Ishikawa (cell line): ENCODE measurements around the gene BDKRB2.

Source experiments
- CREB1 ChIP-seq: IDR thresholded peaks from 2 replicates; pipeline ENCODE4 v1.6.1; 2012; ENCODE audit warnings: low read depth
- EP300 ChIP-seq: IDR thresholded peaks from 2 replicates; pipeline ENCODE4 v1.6.1; 2012; ENCODE audit warnings: borderline replicate concordance
- TAF1 ChIP-seq: IDR thresholded peaks from 2 replicates; pipeline ENCODE4 v1.6.1; 2012; ENCODE audit warnings: low read depth, mild to moderate bottlenecking
- YY1 ChIP-seq: IDR thresholded peaks from 2 replicates; pipeline ENCODE4 v1.6.1; 2012; ENCODE audit warnings: low read depth
- ZBTB7A ChIP-seq: IDR thresholded peaks from 2 replicates; pipeline ENCODE4 v1.6.1; 2012; ENCODE audit warnings: low read depth

DNA sequence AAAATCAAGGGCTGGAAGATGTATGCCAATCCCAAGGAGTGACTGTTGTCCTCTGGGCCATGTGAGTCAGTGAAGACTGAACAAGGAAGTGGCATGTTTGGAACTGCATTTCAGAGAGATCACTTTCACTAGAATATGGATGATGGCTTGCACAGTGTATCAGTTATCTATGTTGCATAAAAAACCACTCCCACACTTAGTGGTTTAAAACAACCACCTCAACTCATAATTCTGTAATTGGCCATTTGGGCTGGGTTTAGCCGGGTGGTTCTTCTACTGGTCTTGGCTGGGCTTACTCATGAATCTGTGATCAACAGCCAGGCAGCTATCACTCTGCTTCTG, 66.8 kb downstream of the BDKRB2 start:
- no peak for TF ChIP-seq CREB1
- no peak for TF ChIP-seq YY1
- no peak for TF ChIP-seq ZBTB7A
- no peak for TF ChIP-seq EP300
- TF ChIP-seq TAF1: no peak
